Measurements from ENCODE around the gene DIP2A.

DIP2A gene

DNA sequence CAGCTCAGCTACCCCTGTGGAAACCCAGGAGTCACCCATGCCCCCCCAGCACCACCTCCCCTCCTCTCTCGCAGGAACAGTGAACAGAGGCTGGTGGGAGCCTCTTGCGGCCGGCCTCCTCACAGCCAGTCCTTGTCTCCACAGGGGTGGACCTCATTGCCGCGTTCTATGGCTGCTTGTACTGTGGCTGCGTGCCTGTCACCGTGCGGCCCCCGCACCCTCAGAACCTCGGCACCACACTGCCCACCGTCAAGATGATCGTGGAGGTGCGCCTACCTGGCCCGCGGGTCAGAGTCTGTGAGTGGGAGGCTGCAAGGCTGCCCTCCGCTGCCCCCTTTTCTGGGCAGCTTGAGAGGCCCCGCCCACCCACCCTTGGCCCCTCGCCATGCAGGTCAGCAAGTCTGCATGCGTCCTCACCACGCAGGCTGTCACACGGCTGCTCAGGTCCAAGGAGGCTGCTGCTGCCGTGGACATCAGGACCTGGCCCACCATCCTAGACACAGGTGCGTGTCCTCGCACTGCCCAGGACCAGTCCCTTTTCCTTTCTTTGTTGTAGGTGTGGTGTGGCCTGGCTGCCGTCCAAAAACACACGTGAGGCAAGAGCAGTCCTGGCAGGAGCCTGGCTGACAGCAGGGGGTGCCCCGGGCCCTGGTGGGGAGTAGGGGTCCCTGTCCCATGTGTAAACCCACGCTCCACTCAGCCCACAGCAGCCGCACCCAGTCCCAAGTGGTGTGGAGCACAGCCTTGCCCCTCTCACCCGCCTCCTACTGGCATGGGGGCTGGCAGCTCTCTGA is 95.9 kb downstream of the DIP2A start:
- Histone ChIP-seq H3K18ac (ENCODE audit: low read length) (no peak overlapping the region), H3K9ac (ENCODE audit: low read length) (no peak overlapping the region), H2AFZ (ENCODE audit: insufficient read depth, low read length, poor library complexity) (no peak overlapping the region), H3K36me3 (ENCODE audit: control insufficient read depth in 1 of 2, insufficient read depth in 2 of 2, low read length in 2 of 2) (peaks cover 65 to 76% of the 10 kb centered on the region in 2 experiments), H3K14ac (ENCODE audit: low read length) (no peak overlapping the region), H2AK5ac (ENCODE audit: low read length) (no peak overlapping the region), H3K9me3 (ENCODE audit: insufficient read depth, low read depth, low read length) (no peaks in the 10 kb centered on the region), H4K12ac (ENCODE audit: low read depth, low read length) (no peak overlapping the region), H3K4me1 (ENCODE audit: control insufficient read depth in 1 of 2, insufficient read depth in 2 of 2, low read length in 2 of 2) (no peaks in the 10 kb centered on the region), H3K4me2 (ENCODE audit: low read length) (no peak overlapping the region), H3K4me3 (ENCODE audit: low read depth, low read length) (peak overlapping the region; percentile 14), H2BK5ac (ENCODE audit: low read depth, low read length, poor library complexity) (no peak overlapping the region), H3K79me2 (ENCODE audit: control insufficient read depth, insufficient read depth, low read length, poor library complexity) (no peaks in the 10 kb centered on the region), H3K79me1 (ENCODE audit: low read length) (no peaks in the 10 kb centered on the region), H3K23ac (ENCODE audit: low read length) (no peak overlapping the region), H4K8ac (ENCODE audit: low read depth, low read length) (no peak overlapping the region), H2BK12ac (ENCODE audit: low read length) (no peak overlapping the region), H3K27me3 (ENCODE audit: insufficient read depth, low read length) (no peaks in the 10 kb centered on the region), H3K27ac (ENCODE audit: low read depth, low read length) (no peak overlapping the region), H2BK120ac (ENCODE audit: insufficient read depth, low read length, poor library complexity) (no peak overlapping the region), H4K91ac (ENCODE audit: low read depth, low read length) (no peak overlapping the region), H3K4ac (ENCODE audit: low read depth, low read length) (no peak overlapping the region)
- no peak for DNase-seq
- WGBS (ENCODE audit: extremely low coverage, insufficient coverage, insufficient read length): no CpG with 5 or more reads among the region's 30 CpGs

DNA sequence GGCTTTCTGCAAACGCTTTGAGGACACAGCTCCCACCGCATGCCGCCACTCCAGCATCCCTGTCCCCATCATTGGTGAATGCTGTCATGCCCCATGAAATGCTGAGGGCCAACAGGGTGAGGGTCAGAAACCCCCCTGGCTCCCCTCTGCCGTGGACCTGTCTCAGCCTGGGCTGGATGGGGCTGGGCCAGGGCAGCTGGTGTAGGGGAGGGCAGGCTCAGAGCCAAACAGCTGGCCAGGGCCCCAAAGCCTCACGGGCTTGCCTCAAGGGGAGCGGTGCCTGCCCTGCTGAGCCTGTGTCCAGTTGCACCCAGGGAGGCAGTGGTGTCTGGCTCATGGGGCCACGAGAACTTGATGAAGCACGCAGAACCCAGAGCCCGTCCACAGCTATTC is 96.5 kb downstream of the DIP2A start:
- no CpG with 5 or more reads among the region's 9 CpGs for WGBS (ENCODE audit: extremely low coverage, insufficient coverage, insufficient read length)

GRCh38 chr21:46555678-46556077 is 97.0 kb downstream of the DIP2A start:
- Histone ChIP-seq H2BK120ac (ENCODE audit: insufficient read depth, low read length, poor library complexity) (no peak overlapping the region), H3K4me2 (ENCODE audit: low read length) (no peak overlapping the region), H3K4me3 (ENCODE audit: low read depth, low read length) (no peak overlapping the region), H3K27me3 (ENCODE audit: insufficient read depth, low read length) (no peaks in the 10 kb centered on the region), H4K12ac (ENCODE audit: low read depth, low read length) (no peak overlapping the region), H3K36me3 (ENCODE audit: control insufficient read depth in 1 of 2, insufficient read depth in 2 of 2, low read length in 2 of 2) (peaks cover 63 to 75% of the 10 kb centered on the region in 2 experiments), H2BK5ac (ENCODE audit: low read depth, low read length, poor library complexity) (no peak overlapping the region), H3K4me1 (ENCODE audit: control insufficient read depth in 1 of 2, insufficient read depth in 2 of 2, low read length in 2 of 2) (no peaks in the 10 kb centered on the region), H2BK12ac (ENCODE audit: low read length) (no peak overlapping the region), H3K9ac (ENCODE audit: low read length) (no peak overlapping the region), H3K27ac (ENCODE audit: low read depth, low read length) (no peak overlapping the region), H3K79me1 (ENCODE audit: low read length) (no peaks in the 10 kb centered on the region), H3K9me3 (ENCODE audit: insufficient read depth, low read depth, low read length) (no peaks in the 10 kb centered on the region), H3K79me2 (ENCODE audit: control insufficient read depth, insufficient read depth, low read length, poor library complexity) (no peaks in the 10 kb centered on the region), H3K23ac (ENCODE audit: low read length) (no peak overlapping the region), H3K4ac (ENCODE audit: low read depth, low read length) (no peak overlapping the region), H4K8ac (ENCODE audit: low read depth, low read length) (no peak overlapping the region), H4K91ac (ENCODE audit: low read depth, low read length) (no peak overlapping the region), H2AFZ (ENCODE audit: insufficient read depth, low read length, poor library complexity) (no peak overlapping the region), H3K18ac (ENCODE audit: low read length) (no peak overlapping the region), H3K14ac (ENCODE audit: low read length) (no peak overlapping the region), H2AK5ac (ENCODE audit: low read length) (no peak overlapping the region)
- no peak for DNase-seq
- WGBS (ENCODE audit: extremely low coverage, insufficient coverage, insufficient read length): no CpG with 5 or more reads among the region's 16 CpGs

More for the DNA sequence above, 96.5 kb downstream of the DIP2A start:
- H3K4ac ChIP-seq (ENCODE audit: low read depth, low read length): no peak overlapping the region
- no peaks in the 10 kb centered on the region for H3K79me2 ChIP-seq (ENCODE audit: control insufficient read depth, insufficient read depth, low read length, poor library complexity)
- no peak overlapping the region for H4K12ac ChIP-seq (ENCODE audit: low read depth, low read length)
- H2BK12ac ChIP-seq (ENCODE audit: low read length): no peak overlapping the region
- no peak overlapping the region for H2BK5ac ChIP-seq (ENCODE audit: low read depth, low read length, poor library complexity)
- H3K9ac ChIP-seq (ENCODE audit: low read length): no peak overlapping the region
- no peak overlapping the region for H3K4me3 ChIP-seq (ENCODE audit: low read depth, low read length)
- H4K8ac ChIP-seq (ENCODE audit: low read depth, low read length): no peak overlapping the region
- H3K27me3 ChIP-seq (ENCODE audit: insufficient read depth, low read length): no peaks in the 10 kb centered on the region
- no peak overlapping the region for H3K23ac ChIP-seq (ENCODE audit: low read length)
- no peak overlapping the region for H2AFZ ChIP-seq (ENCODE audit: insufficient read depth, low read length, poor library complexity)
- DNase-seq: no peak
- H2AK5ac ChIP-seq (ENCODE audit: low read length): no peak overlapping the region
- no peaks in the 10 kb centered on the region for H3K9me3 ChIP-seq (ENCODE audit: insufficient read depth, low read depth, low read length)
- no peak overlapping the region for H3K4me2 ChIP-seq (ENCODE audit: low read length)
- H3K79me1 ChIP-seq (ENCODE audit: low read length): no peaks in the 10 kb centered on the region
- peaks cover 65 to 75% of the 10 kb centered on the region in 2 experiments for H3K36me3 ChIP-seq (ENCODE audit: control insufficient read depth in 1 of 2, insufficient read depth in 2 of 2, low read length in 2 of 2)
- no peak overlapping the region for H3K14ac ChIP-seq (ENCODE audit: low read length)
- H3K18ac ChIP-seq (ENCODE audit: low read length): no peak overlapping the region
- H3K4me1 ChIP-seq (ENCODE audit: control insufficient read depth in 1 of 2, insufficient read depth in 2 of 2, low read length in 2 of 2): no peaks in the 10 kb centered on the region
- H4K91ac ChIP-seq (ENCODE audit: low read depth, low read length): no peak overlapping the region
- no peak overlapping the region for H3K27ac ChIP-seq (ENCODE audit: low read depth, low read length)
- H2BK120ac ChIP-seq (ENCODE audit: insufficient read depth, low read length, poor library complexity): no peak overlapping the region

- H3K9me3 ChIP-seq (ENCODE audit: insufficient read depth, low read depth, low read length): no peaks in the 10 kb centered on the region
- H2BK5ac ChIP-seq (ENCODE audit: low read depth, low read length, poor library complexity): no peak overlapping the region
- WGBS (ENCODE audit: extremely low coverage, insufficient coverage, insufficient read length): no CpG with 5 or more reads among the region's 13 CpGs
- DNase-seq: no peak
- H3K18ac ChIP-seq (ENCODE audit: low read length): no peak overlapping the region
- H4K8ac ChIP-seq (ENCODE audit: low read depth, low read length): no peak overlapping the region
- no peaks in the 10 kb centered on the region for H3K27me3 ChIP-seq (ENCODE audit: insufficient read depth, low read length)
- H3K14ac ChIP-seq (ENCODE audit: low read length): no peak overlapping the region
- H4K12ac ChIP-seq (ENCODE audit: low read depth, low read length): no peak overlapping the region
- no peak overlapping the region for H2BK12ac ChIP-seq (ENCODE audit: low read length)
- no peak overlapping the region for H3K27ac ChIP-seq (ENCODE audit: low read depth, low read length)
- peaks cover 66 to 79% of the 10 kb centered on the region in 2 experiments for H3K36me3 ChIP-seq (ENCODE audit: control insufficient read depth in 1 of 2, insufficient read depth in 2 of 2, low read length in 2 of 2)
- no peak overlapping the region for H2AK5ac ChIP-seq (ENCODE audit: low read length)
- no peak overlapping the region for H2AFZ ChIP-seq (ENCODE audit: insufficient read depth, low read length, poor library complexity)
- no peak overlapping the region for H4K91ac ChIP-seq (ENCODE audit: low read depth, low read length)
- H3K4me2 ChIP-seq (ENCODE audit: low read length): no peak overlapping the region
- no peaks in the 10 kb centered on the region for H3K79me2 ChIP-seq (ENCODE audit: control insufficient read depth, insufficient read depth, low read length, poor library complexity)
- no peak overlapping the region for H3K9ac ChIP-seq (ENCODE audit: low read length)
- H3K4me3 ChIP-seq (ENCODE audit: low read depth, low read length): no peak overlapping the region
- no peak overlapping the region for H2BK120ac ChIP-seq (ENCODE audit: insufficient read depth, low read length, poor library complexity)
- H3K23ac ChIP-seq (ENCODE audit: low read length): no peak overlapping the region
- no peaks in the 10 kb centered on the region for H3K4me1 ChIP-seq (ENCODE audit: control insufficient read depth in 1 of 2, insufficient read depth in 2 of 2, low read length in 2 of 2)
- H3K4ac ChIP-seq (ENCODE audit: low read depth, low read length): no peak overlapping the region
- H3K79me1 ChIP-seq (ENCODE audit: low read length): no peaks in the 10 kb centered on the region
Observed at GRCh38 chr21:46556802-46557201, 98.1 kb downstream of the DIP2A start.

Data from trophoblast cell (in vitro differentiated cells and primary cell).